ENCODE measurements around the gene MAP2K5.
"Not testable (repeated sequence)": the region's sequence is repeated elsewhere in the genome, so short reads cannot be mapped to it uniquely, and the experiment has no call there.

The MAP2K5 gene

GRCh38 chr15:67607329-67607728, 64.8 kb downstream of the MAP2K5 start:
- H3K4me3 ChIP-seq (ENCODE audit: low read length) = no peak overlapping the region
- no peak for DNase-seq (ENCODE audit: low read depth)
- no peak for TF ChIP-seq CTCF (conservative IDR thresholded peaks at IDR 0.05; ENCODE audit: low read length)

- TF ChIP-seq CTCF (conservative IDR thresholded peaks at IDR 0.05; ENCODE audit: low read length) = no peak
- no peak for DNase-seq (ENCODE audit: low read depth)
- H3K4me3 ChIP-seq (ENCODE audit: low read length) = no peak overlapping the region
Observed at GRCh38 chr15:67607959-67608637, 65.6 kb downstream of the MAP2K5 start.

- no peak overlapping the region for H3K4me3 ChIP-seq (ENCODE audit: low read length)
- TF ChIP-seq CTCF (conservative IDR thresholded peaks at IDR 0.05; ENCODE audit: low read length) = no peak
Observed at GRCh38 chr15:67608638-67608959, 66.1 kb downstream of the MAP2K5 start.

GRCh38 chr15:67611370-67612369, 69.2 kb downstream of the MAP2K5 start:
- TF ChIP-seq CTCF (conservative IDR thresholded peaks at IDR 0.05; ENCODE audit: low read length) = no peak
- H3K4me3 ChIP-seq (ENCODE audit: low read length) = no peak overlapping the region
- DNase-seq (ENCODE audit: low read depth) = no peak

More at GRCh38 chr15:67608638-67608959, 66.1 kb downstream of the MAP2K5 start:
- DNase-seq (ENCODE audit: low read depth) = no peak

GRCh38 chr15:67613211-67613610, 70.7 kb downstream of the MAP2K5 start:
- H3K4me3 ChIP-seq (ENCODE audit: low read length) = no peak overlapping the region
- no peak for TF ChIP-seq CTCF (conservative IDR thresholded peaks at IDR 0.05; ENCODE audit: low read length)
- DNase-seq (ENCODE audit: low read depth) = no peak

- no peak overlapping the region for H3K4me3 ChIP-seq (ENCODE audit: low read length)
- TF ChIP-seq CTCF (conservative IDR thresholded peaks at IDR 0.05; ENCODE audit: low read length) = no peak
- DNase-seq (ENCODE audit: low read depth) = no peak
Observed at GRCh38 chr15:67613708-67614107, 71.2 kb downstream of the MAP2K5 start.

GRCh38 chr15:67615131-67615534, 72.6 kb downstream of the MAP2K5 start:
- not testable (repeated sequence) for H3K4me3 ChIP-seq (ENCODE audit: low read length)
- DNase-seq (ENCODE audit: low read depth) = peak; percentile 1

Measured in AG10803 (cell line).